GM18508 (cell line): Measurements from ENCODE around the gene ACTN4.

Experiments
- ATAC-seq: cut with Tn5 transposase; IDR thresholded peaks from one replicate; pipeline ENCODE4 v1.9.1; 2021; ENCODE audit warnings: moderate number of reproducible peaks; ENCODE audit not compliant: insufficient read depth, unreplicated experiment

Gene ACTN4

GRCh38 chr19:38706792-38707511 is 59.5 kb downstream of the ACTN4 start:
- ATAC-seq = no peak

DNA sequence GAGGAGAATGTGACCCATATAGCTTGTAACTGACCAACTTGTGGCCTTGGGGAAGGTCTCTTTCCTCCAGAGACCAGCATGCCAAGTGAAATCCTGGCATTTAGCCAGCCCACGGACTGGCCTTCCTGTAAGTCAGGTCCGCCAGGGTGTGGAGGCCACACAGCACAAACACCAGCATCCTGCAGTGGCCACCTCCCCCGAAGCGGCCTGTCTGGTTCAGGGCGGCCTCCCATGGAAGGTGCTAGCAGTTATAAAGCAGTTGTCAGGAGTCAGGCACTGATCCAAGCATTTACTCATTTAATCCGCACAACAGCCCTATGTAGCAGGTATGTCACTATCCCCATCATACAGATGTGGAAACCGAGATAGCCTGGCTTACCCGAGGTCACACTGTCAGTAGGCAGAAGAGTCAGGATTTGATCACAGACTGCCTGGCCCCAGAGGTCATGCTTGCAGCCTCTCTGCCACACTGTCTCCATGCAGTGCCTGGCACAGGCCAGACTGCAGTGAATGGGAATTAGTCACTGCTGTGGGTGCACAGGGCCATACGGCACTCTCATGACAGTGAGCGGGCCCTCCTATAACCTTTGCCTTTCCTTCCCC is 60.2 kb downstream of the ACTN4 start:
- ATAC-seq = no peak

- ATAC-seq = no peak
Observed at GRCh38 chr19:38708413-38709024, 61.1 kb downstream of the ACTN4 start.

DNA sequence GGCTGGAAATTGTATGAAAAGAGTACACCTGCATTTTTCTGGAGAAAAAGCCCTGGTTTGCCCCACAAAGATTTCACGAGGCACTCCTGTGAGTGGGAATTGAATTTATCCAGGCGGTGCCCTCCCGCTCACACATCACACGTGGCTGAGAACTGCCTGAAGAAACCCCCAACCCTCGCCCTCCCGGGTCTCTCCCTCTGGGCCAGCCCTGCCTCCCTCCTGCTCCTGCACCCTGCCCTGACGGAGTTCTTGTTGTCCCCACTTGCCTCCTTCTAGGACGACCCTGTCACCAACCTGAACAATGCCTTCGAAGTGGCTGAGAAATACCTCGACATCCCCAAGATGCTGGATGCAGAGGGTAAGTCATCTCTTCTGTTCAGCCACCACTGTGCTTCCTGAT is 61.7 kb downstream of the ACTN4 start:
- no peak for ATAC-seq

GRCh38 chr19:38709671-38710415 is 62.4 kb downstream of the ACTN4 start:
- ATAC-seq = no peak

DNA sequence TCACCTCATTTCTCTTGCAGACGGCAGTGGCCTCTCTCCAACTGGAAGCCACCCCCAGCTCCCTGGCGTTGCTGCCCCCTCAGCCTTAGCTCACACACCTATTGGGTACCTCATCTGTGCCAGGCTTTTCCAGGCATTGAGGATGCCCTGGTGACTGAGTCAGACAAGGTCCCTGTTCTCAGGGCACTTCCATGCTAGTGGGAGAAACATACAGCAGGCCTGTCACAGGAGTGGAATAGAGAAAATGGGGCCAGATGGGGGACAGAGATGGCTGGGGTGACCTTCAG is 62.9 kb downstream of the ACTN4 start:
- no peak for ATAC-seq

DNA sequence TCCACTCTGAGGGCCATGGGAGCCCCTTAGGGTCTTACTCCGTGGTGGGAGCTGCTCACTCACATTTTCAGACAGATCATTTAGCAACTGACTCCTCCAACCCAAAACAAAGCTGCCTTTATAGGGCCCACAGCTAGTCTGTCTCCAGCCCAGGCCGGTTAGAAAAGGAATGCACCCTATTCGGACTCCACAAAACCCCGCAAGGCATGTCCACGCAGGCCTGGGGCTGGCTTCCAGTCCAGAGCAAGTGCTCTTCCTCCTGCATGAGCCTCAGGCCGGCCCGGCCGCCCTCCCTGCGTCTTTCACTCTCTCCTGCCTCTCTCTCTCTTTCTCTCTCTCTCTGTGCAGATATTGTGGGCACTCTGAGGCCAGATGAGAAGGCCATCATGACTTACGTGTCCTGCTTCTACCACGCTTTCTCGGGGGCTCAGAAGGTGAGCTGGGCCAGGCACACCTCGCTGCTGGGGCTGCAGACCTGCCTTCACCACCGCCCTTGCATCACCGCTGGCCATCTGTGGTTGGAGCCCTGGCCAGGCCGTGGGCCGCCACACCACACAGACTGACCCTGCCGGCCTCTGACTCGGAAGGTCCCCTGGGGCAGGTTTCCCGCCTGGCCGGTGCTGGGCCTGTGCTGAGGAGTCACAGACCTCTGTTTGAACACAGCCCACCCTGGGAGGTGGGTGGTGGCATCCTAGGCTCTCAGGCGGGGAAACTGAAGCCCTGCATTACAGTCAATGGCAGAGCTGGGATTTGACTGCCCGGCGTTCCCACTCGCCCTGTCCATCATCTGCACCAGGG is 63.7 kb downstream of the ACTN4 start:
- no peak for ATAC-seq

DNA sequence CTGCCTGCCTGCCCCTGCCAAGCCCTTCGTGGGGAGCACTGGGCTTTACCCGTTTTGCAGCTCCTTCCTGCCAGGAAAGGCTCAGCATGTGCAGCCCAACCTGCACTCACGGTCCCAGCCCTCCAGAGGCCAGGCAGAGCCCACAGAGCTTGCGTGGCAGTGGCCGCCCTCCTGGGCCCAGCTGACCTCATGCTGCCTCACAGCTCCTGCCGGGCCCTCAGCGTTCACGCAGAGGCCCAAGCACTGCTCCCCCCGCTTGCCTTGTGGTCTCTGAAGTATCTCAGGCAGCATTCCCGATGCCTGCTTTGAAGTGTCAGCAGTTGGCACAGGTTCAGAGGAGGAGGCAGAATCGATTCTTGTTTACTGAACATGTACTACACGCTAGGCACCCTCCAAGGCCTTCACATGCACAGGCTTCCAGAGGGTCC is 64.3 kb downstream of the ACTN4 start:
- ATAC-seq = no peak

GRCh38 chr19:38712161-38712748 is 64.8 kb downstream of the ACTN4 start:
- ATAC-seq = no peak

- ATAC-seq = no peak
Observed at GRCh38 chr19:38713227-38713649, 65.8 kb downstream of the ACTN4 start.

- ATAC-seq = no peak
Observed at GRCh38 chr19:38713865-38714264, 66.4 kb downstream of the ACTN4 start.

DNA sequence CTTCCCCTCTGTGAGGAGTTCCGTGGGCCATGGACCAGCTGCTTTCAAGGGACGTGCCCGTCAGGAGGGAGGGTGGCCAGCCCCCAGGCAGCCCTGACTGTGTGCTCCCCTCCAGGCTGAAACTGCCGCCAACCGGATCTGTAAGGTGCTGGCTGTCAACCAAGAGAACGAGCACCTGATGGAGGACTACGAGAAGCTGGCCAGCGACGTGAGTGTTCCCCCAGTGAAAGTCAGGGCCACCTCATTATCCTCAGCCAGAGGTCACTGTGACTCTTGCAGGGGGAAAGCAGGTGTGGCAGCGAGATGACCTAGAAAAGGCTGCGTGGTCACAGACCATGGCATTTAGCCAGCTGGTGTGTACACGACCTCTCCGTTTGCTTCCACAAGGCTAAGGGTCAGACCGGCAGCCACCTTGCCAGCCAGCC is 66.9 kb downstream of the ACTN4 start:
- no peak for ATAC-seq

DNA sequence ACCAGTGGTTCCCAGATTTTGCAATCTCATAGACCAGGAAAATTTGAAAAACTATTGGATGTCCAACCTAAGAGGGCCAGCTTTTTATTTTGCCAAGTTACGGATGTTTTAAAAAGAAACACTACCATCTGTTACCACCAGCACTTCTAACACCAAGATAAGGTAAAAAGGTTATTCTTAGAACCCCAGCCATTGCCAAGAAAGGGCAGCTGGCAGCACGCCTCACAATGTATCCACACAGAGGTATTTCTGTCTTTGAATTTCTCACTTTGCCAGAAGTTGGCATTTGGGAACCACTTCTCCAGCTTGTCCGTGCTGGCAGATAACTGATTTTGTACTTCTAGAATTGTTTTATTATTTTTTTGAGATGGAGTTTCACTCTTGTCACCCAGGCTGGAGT is 68.1 kb downstream of the ACTN4 start:
- ATAC-seq = no peak

- no peak for ATAC-seq
Observed at GRCh38 chr19:38717051-38717450, 69.6 kb downstream of the ACTN4 start.

DNA sequence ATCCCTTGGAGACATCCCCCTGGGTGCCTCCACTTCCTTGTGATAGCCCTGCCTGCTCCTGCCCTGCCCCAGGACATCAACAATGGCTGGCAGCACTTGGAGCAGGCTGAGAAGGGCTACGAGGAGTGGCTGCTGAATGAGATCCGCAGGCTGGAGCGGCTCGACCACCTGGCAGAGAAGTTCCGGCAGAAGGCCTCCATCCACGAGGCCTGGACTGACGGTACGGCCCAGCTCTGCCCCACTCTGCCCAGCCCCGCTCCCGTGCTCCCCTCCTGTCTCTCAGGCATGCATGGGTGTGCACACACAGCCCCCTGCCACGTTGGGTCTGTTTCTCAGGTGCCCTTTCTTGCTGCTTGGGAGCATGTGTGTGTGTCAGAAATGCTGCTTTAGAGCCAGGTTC is 70.4 kb downstream of the ACTN4 start:
- no peak for ATAC-seq

DNA sequence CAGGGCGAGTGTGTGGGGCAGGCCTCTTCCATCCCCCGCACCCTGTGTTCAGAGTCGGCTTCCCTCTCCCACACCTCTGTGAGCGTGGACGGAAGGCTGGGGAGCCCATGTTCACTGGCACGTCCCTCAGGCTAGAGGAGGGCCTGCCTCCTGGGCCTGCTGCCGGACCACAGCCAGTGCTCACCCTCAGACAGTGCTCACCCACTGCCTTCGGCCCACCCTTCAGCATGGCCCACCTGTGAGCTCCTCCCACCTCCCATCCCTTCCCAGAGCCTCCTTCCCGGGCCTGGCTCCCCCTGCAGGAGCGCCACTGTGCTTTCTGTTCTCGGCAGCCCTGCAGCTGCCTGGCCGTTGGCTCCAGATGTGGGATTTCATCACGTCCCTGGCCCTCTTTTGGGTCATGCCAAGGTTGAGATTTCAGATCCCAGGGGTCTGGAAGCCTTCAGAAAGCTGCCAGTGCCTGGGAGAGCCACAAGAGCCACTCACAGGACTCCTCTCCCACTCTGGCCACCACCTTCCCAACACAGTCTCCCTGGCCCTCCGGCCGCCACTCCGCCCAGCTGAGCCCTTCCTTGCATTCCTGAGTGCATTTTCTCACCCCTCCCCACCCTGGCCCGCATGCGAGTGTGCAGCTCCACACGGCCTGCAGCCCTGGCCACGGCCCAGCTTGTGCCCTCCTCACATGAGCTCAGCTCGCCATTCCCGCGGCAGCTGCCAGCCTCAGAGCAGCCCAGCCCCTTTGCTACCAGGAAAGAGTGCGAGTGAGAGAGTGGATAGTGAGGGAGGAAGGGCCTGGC is 71.5 kb downstream of the ACTN4 start:
- ATAC-seq = no peak

- ATAC-seq = no peak
Observed at GRCh38 chr19:38719761-38720558, 72.5 kb downstream of the ACTN4 start.

GRCh38 chr19:38720559-38721236 is 73.2 kb downstream of the ACTN4 start:
- ATAC-seq = no peak
